Glomerular visceral epithelial cell (primary cell): ENCODE results near the gene ZNF547.
A peak's percentile ranks its signal among the peaks of the same experiment; 100 is the strongest.

Source experiments
- DNase-seq: peaks from one replicate; pipeline ENCODE4 v3.0.0-alpha.2; 2016; ENCODE audit errors: extremely low spot score

The ZNF547 gene

GRCh38 chr19:57362997-57363687 lies at the start of gene ZNF547, which contains the start of gene TRAPPC2B:
Gene ZNF547, plus strand, starts transcription at chr19:57363551. Its CDS starts 5,005 bp downstream, at chr19:57368556.
Gene TRAPPC2B, plus strand, starts transcription at chr19:57363551. Its CDS starts 1,283 bp downstream, at chr19:57364834.
- DNase-seq = peak; percentile 99

DNA sequence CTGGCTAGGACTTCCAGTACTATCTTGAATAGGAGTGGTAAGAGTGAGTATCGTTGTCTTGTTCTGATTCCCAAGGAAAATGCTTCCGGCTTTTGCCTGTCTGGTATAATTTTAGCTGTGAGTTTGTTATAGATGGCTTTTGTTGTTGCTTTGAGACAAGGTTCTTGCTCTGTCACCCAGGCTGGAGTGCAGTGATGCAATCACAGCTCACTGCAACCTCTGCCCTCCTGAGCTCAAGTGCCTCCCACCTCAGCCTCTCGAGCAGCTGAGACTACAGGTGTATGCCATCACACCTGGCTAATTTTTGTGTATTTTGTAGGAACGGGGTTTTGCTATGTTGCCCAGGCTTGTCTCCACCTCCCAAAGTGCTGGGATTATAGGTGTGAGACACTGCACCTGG lies 49.2 kb upstream of the ZNF547 start:
- DNase-seq = no peak

DNA sequence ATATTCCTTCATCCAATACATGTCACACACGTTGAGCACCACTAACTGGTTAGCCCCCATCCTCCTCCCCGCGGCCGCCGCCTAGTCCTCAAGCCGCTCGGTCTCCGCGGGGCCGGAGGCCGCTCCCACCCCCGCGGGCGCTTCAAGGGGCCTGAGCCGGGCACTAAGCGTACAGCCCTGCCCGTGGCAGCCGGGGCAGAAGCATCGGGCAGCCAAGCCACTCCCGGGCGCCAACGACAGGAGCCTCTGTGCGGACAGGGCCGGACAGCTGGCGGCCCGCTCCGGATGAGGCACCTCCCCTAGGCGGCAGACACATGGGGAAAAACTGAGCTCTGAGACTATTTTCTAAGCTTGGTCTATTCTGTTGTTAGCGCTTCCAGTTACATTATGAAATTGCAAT lies 45.8 kb upstream of the ZNF547 start:
- no peak for DNase-seq

- DNase-seq = no peak
These were observed 43.5 kb upstream of the ZNF547 start for GRCh38 chr19:57319869-57320179.

DNA sequence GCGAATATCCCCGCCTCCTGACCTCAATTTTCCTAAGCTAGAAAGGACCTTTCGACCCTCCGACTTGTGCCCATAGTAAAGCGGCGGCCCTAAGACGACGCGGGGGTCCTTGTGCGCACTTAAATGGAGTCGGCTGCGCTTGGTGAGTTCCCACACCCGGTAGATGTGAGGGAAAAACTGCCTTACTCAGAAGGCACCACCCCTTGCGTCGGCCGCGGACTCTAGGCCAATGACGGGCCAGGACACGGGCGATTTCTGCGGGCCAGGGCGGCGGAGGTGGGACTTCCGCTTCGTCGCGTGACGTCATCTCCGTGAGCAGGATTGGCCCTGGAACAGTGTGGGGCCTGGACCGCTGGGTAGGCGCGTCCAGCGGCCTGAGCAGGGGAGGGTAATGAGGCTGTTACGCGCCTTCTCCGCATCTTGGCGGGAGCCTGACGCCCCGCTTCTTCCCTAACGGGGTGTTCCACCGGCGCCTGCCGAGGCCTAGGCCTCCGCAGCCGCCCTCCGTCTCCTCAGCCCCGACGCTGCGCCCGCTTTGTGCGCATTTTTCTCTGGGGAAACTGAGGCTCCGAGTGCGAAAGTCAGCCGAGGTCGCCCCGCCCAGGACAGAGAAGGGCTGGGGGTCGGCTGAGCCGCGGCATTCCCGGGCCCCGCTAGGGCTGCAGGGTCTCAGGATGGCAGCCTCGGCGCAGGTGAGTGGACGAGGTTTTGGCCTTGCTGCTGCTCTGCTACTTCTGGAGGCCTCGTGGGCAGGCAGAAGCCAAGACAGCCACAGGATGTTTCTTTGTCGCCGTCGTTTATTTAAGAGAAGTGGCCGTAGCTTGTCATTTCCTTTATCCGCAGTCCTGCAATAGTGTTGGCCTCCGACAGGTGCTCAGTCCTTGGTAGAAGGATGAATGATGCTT lies 42.9 kb upstream of the ZNF547 start, which contains the start of gene ZNF543:
Gene ZNF543, plus strand, starts transcription at position 293 of the 905 bp plus-strand sequence. Its CDS starts 382 bp downstream, at position 675.
- DNase-seq = peak; percentile 96

- no peak for DNase-seq
These were observed 42.2 kb upstream of the ZNF547 start for GRCh38 chr19:57321116-57321515.

DNA sequence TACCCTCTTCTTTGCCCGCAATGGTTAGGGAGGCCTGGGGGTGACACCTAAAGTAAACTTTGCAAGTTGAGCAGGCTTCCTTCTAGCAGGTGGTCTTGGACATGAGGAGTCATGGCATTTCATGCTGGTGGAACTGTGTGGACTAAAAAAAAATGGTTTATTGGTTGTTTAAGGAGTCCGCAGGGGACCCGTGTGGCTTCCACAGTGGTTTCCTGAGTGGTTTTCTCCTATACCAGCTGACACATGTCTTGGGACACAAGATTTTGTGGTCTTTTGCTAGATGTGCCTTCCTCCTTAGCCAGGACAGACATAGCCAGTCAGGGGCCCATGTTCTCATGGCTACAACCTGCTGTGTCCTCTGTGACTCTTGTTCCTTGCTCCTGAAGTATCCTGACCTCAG lies 41.6 kb upstream of the ZNF547 start:
- DNase-seq = no peak

DNA sequence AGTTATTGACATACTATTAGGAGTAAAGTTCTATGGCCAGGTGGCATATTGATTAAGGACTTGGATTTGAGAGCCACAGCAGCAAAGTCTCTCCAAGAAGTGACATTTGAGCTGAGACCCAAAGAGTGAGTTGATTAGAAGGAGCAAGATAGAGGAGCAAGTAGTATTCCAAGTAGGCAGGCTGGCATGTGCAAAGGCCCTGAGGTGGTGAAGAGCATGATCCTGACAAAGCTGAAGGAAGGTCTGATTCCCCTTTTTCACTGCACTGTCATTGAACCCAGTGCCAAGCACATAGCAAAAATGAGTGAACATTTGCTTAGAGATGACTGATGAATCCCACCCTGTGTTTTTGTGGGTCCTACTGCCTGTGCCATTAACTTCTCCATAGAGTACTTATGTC lies 38.4 kb upstream of the ZNF547 start:
- DNase-seq = no peak

- no peak for DNase-seq
These were observed 35.4 kb upstream of the ZNF547 start for GRCh38 chr19:57327993-57328392.

GRCh38 chr19:57334191-57334590 lies 29.2 kb upstream of the ZNF547 start:
- DNase-seq = no peak

DNA sequence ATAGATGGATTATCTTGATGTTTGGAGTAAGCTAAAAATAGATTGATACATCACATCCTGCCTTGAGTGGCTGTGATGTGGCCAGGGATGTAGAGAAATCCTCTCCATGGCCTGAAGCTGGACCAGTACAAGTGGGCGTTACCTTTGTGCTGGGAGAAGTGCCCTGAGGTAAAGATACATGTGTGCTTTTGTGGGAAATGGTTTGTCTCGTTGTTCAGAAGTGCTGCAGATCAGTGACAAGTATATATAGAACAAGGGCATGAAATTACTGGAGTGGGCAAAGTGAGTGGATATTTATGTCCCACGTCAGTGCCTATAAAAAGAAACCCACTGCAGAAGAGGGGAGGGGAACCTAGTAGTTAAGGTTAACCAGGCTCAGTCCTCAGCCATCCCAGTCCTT lies 24.5 kb upstream of the ZNF547 start:
- DNase-seq = no peak

GRCh38 chr19:57342582-57342981 lies 20.8 kb upstream of the ZNF547 start:
- no peak for DNase-seq

GRCh38 chr19:57348136-57348535 lies 15.2 kb upstream of the ZNF547 start:
- DNase-seq = no peak

DNA sequence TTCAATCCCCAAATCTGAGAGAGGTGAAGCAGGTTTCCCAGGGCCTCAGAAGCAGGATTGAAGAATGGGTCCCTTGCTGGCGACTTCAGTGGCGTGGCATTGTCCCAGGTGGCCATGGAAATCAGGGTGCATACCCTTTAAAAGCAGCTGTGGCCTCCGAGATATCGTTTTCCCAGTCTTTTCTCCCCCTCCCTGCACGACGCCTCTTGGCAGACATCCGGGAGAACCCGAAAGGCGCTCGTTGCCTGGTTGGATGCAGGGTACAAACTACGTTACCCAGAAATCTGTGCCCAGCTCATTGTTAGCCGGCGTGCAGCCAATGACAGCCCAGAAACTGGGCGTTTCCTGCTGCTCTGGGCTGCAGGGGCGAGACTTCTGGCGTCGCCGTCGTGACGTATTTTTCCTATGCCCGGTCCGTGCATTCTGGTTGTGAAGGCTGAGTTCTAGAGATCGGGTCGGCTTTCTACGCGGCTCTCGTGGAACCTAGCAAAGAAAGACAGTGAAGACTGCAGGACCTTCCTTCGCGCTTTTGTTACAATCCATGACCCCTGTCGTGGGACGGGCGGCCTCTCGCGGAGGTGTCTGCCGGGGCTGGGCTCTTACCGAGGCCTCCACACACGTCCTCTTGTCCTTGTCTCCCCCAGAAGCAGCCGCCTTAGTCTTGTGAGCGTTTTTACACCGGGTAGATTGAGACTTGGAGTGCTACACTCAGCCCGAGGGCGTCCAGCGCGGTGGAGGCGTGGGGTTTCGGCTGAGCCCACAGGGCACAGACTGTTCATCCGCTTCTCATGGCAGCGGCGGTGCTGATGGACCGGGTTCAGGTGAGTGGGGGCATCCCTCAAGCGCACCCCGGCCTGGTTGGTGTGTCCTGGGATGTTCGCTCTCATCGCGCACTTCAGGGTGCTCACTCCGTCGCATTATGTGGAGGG lies 12.2 kb upstream of the ZNF547 start, which contains the start of gene ZNF304:
Gene ZNF304, plus strand, starts transcription at position 395 of the 929 bp plus-strand sequence. Its CDS starts 394 bp downstream, at position 789.
- peak; percentile 92 for DNase-seq

DNA sequence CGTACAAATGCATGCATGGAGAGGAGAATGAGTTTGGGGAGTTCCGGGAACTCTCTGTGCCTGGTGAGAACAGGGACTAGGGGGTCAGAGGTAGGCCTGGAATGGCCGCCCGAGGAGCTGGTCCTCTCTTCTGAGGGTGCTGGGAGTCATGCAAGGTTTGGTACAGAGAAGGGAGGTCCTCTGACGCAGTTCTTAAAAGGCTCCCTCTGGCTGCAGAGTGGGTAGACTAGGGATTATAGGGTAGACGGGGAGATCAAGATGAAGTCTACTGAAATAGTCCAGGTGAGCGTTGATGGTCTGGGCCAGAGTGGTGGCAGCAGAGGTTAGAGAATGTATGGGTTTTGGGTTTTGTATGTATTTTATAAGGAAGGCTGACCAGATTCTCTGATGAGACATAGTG lies 11.5 kb upstream of the ZNF547 start:
- no peak for DNase-seq

DNA sequence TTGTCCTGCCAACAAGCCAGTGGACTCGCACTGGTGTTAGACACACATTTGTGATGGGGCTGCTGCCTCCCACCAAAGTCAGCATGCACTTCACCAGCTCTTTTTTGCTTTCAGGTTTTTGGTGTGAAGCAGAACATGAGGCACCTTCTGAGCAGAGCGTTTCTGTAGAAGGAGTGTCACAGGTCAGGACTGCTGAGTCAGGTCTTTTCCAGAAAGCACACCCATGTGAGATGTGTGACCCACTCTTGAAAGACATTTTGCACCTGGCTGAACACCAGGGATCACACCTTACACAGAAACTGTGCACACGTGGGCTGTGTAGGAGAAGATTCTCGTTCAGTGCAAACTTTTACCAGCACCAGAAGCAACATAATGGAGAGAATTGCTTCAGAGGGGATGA lies 7.4 kb upstream of the ZNF547 start:
- no peak for DNase-seq

- DNase-seq = no peak
These were observed 5.9 kb upstream of the ZNF547 start for GRCh38 chr19:57357406-57357805.

DNA sequence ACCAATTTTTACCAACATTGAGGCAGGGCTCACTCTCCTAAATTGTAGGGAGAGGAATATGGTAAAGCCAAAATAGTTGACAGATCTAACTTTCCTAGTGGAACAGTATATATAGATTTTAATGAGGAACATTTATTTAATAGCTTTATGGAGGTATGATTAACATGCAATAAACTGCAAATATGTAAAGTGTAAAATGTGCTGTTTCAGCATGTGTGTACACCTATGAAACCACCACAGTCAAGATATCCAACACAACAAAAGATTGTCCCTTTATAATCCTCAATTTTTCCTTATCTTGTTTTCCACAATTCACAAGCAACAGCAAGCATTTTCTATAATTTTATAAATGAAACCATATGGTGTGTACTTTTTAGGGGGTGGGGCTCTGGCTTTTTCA lies 4.1 kb upstream of the ZNF547 start:
- DNase-seq = no peak

DNA sequence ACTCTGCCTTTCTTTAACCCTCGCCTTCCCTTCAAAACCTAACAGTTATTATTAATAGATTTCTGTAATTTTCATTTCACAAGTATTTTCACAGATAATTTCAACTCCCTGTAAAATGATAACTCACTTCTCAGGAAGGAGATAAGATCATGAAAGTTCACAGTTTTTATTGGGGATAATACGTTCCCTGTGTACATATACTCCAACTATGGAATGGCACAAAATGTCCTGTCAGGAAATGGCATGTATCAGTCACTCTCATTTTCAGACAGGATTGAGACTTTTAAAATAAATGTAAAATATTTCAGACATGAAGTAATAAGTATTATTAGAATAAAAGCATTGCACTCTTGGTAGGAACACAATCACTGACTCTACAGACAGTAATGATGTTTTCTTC lies 932 bp upstream of the ZNF547 start:
- no peak for DNase-seq

DNA sequence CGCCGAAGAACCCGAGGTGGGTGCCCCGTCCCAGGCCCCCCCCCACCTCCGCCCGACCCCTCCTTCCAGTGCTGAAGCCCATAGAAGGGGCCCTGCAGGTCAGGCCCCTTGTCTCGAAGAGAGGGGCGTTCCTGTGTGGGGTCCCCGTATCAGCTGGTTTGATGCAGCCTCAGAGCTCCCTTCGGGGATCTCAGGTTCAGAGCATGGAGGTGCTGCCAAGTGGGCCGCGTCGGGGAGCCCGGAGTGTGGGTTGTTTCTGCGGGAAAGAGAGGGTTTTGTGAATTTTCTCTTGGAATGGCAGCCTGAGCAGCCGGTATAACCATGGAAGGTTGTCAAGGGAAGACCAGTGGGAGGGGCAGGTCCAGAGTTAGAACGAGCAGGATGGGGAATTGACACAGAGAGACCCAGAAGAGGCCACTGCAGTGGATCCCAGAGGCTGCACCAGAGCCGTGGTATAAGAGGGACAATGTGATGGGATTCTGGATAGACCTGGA lies 384 bp downstream of the ZNF547 start:
- DNase-seq = peak; percentile 8

DNA sequence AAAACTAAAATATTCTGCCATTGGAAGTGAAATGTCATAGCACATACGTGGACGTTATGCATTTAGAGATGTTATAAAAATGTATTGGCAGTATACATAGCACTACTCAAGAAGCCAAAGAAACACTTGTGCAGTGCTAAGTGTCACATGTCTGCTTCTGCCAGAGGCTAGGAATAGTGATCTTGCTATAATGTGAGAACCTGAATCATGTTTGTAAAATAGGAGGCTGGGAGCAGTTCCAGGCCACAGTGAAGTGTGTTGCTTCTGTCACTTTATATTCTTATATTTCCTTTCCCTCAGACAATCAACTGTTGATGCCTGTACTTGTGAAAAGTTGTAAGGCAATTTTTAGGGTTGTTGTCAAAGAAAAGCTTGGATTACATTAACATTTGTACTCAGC lies 3.4 kb downstream of the ZNF547 start:
- no peak for DNase-seq

- no peak for DNase-seq
These were observed 10.8 kb downstream of the ZNF547 start for GRCh38 chr19:57374179-57374578.
